HCT116 (cell line): ENCODE data around the gene RNPEPL1. TPM values are rescaled to one million over a fixed set of nuclear protein-coding genes. Genes with fewer than 3 reads are reported as not detected.

Experiments
- ATAC-seq: fragments of 200-7000 bp; cut with Tn5 transposase; 2 replicates; pipeline ENCODE4 v1.9.1; 2020; ENCODE audit warnings: mild to moderate bottlenecking, moderate library complexity
- BruUV-seq: library from RNA; stranded (reverse); fragments of 400-500 nt; replicated peaks from 2 replicates; lab custom pipeline; 2021; lab: Mats Ljungman, UMichigan
- CTCF ChIA-PET: fragments of 300-600 bp; sonication (Branson Sonifier 250); formaldehyde crosslinking; loops from one replicate; lab custom pipeline; 2021; ENCODE audit warnings: antibody characterized with exemption; lab: Charles Lee
- POLR2A ChIA-PET: fragments of 300-600, 350-600 bp; sonication (Branson Sonifier 250); formaldehyde crosslinking; loops from one replicate; lab custom pipeline; 2021; ENCODE audit warnings: antibody characterized with exemption; lab: Charles Lee
- RAD21 ChIA-PET, 2 experiments: fragments of 300-600 bp; sonication (Branson Sonifier 250); formaldehyde crosslinking; loops; one replicate each; lab custom pipeline; 2023; ENCODE audit warnings: low total read pairs in 2 of 2; ENCODE audit not compliant: uncharacterized antibody in 2 of 2, unreplicated experiment in 2 of 2, low non-redundant PET in 1 of 2; lab: Charles Lee
- DNase-seq: peaks from one replicate; pipeline ENCODE4 v3.0.0-alpha.2; 2010; ENCODE audit warnings: low read depth, low spot score
- H2AFZ ChIP-seq: fragments of 200-600 bp; shearing (Covaris generic), sonication (generic); 2 replicates; pipeline ENCODE4 v1.6.1; 2017; ENCODE audit warnings: low read depth, mixed run types, mixed read lengths, antibody characterized with exemption, low read length; ENCODE audit not compliant: poor library complexity, severe bottlenecking
- H3K27ac ChIP-seq: 2 replicates; pipeline ENCODE4 v1.5.1; 2012; ENCODE audit warnings: low read depth, low read length
- H3K27me3 ChIP-seq: fragments of 200-600 bp; sonication (generic); 2 replicates; pipeline ENCODE4 v1.6.1; 2016; ENCODE audit warnings: mixed run types, low read length, mixed read lengths; ENCODE audit not compliant: insufficient read depth
- H3K36me3 ChIP-seq, 2 experiments: fragments of 200-500 bp in 1 of 2; fragments of 200-600 bp in 1 of 2; sonication (Bioruptor generic) in 1 of 2; sonication (generic) in 1 of 2; 2 replicates each; pipeline versions ENCODE4 v1.5.1 to v1.6.1; 2014 to 2016; ENCODE audit warnings: low read length in 2 of 2, inconsistent platforms in 1 of 2, mixed read lengths in 1 of 2, mixed run types in 1 of 2; ENCODE audit not compliant: insufficient read depth in 2 of 2, control insufficient read depth in 1 of 2
- H3K4me1 ChIP-seq, 2 experiments: fragments of 200-600 bp in 1 of 2; sonication (generic) in 1 of 2; 2 replicates each; pipeline versions ENCODE4 v1.5.1 to v1.6.1; 2012 to 2017; ENCODE audit warnings: low read length in 2 of 2, inconsistent platforms in 1 of 2, mild to moderate bottlenecking in 1 of 2, mixed read lengths in 1 of 2, mixed run types in 1 of 2, moderate library complexity in 1 of 2; ENCODE audit not compliant: insufficient read depth in 2 of 2, control insufficient read depth in 1 of 2
- H3K4me2 ChIP-seq: fragments of 200-600 bp; sonication (generic); 2 replicates; pipeline ENCODE4 v1.6.1; 2017; ENCODE audit warnings: mixed run types, low read length, mixed read lengths
- H3K4me3 ChIP-seq, 2 experiments: fragments of 200-600 bp in 1 of 2; sonication (generic) in 1 of 2; replicated peaks in 1 of 2; 2 replicates each; pipeline ENCODE4 v1.5.1; 2011 to 2016; ENCODE audit warnings: low read length in 2 of 2, control low read depth in 1 of 2, low read depth in 1 of 2, mild to moderate bottlenecking in 1 of 2, mixed read lengths in 1 of 2, mixed run types in 1 of 2
- H3K79me2 ChIP-seq: fragments of 200-600 bp; sonication (generic); 2 replicates; pipeline ENCODE4 v1.6.1; 2017; ENCODE audit warnings: mild to moderate bottlenecking, mixed run types, low read length, moderate library complexity, mixed read lengths; ENCODE audit not compliant: insufficient read depth
- H3K9ac ChIP-seq: fragments of 200-600 bp; sonication (generic); 2 replicates; pipeline ENCODE4 v1.6.1; 2016; ENCODE audit warnings: low read length, mixed read lengths
- H3K9me2 ChIP-seq: fragments of 200-600 bp; sonication (generic), shearing (Covaris generic); 2 replicates; pipeline ENCODE4 v1.6.1; 2017; ENCODE audit warnings: mixed run types, mild to moderate bottlenecking, moderate library complexity; ENCODE audit not compliant: insufficient read depth
- H3K9me3 ChIP-seq, 2 experiments: fragments of 200-500 bp in 1 of 2; fragments of 200-600 bp in 1 of 2; sonication (Bioruptor generic) in 1 of 2; sonication (generic) in 1 of 2; 2 replicates each; pipeline ENCODE4 v1.6.1; 2014 to 2017; ENCODE audit warnings: low read length in 2 of 2, mixed read lengths in 2 of 2, inconsistent platforms in 1 of 2, low read depth in 1 of 2, mild to moderate bottlenecking in 1 of 2, mixed run types in 1 of 2, moderate library complexity in 1 of 2; ENCODE audit not compliant: control insufficient read depth in 1 of 2, insufficient read depth in 1 of 2
- H4K20me1 ChIP-seq: fragments of 200-600 bp; sonication (generic), shearing (Covaris generic); 2 replicates; pipeline ENCODE4 v1.6.1; 2017; ENCODE audit warnings: mixed run types, mild to moderate bottlenecking, moderate library complexity; ENCODE audit not compliant: insufficient read depth
- CEBPB ChIP-seq: IDR thresholded peaks from 2 replicates; pipeline ENCODE4 v1.6.1; 2012; ENCODE audit warnings: low read depth
- EGR1 ChIP-seq: IDR thresholded peaks from 2 replicates; pipeline ENCODE4 v1.6.1; 2012; ENCODE audit warnings: low read depth
- ELF1 ChIP-seq: IDR thresholded peaks from 2 replicates; pipeline ENCODE4 v1.6.1; 2012; ENCODE audit warnings: low read depth, borderline replicate concordance
- FOSL1 ChIP-seq: IDR thresholded peaks from 2 replicates; pipeline ENCODE4 v1.6.1; 2012; ENCODE audit warnings: low read depth
- POLR2AphosphoS5 ChIP-seq: IDR thresholded peaks from 2 replicates; pipeline ENCODE4 v1.6.1; 2011; ENCODE audit warnings: mild to moderate bottlenecking, low read depth, low read length, moderate library complexity
- RAD21 ChIP-seq: IDR thresholded peaks from 2 replicates; pipeline ENCODE4 v1.6.1; 2012; ENCODE audit warnings: low read depth, mild to moderate bottlenecking
- SRF ChIP-seq: IDR thresholded peaks from 2 replicates; pipeline ENCODE4 v1.6.1; 2012; ENCODE audit warnings: low read depth
- TCF7L2 ChIP-seq: IDR thresholded peaks from 2 replicates; pipeline ENCODE4 v1.7.0; 2011; ENCODE audit warnings: borderline replicate concordance, inconsistent platforms; ENCODE audit not compliant: insufficient read depth, insufficient read length; ENCODE audit errors: extremely low read depth
- YY1 ChIP-seq: IDR thresholded peaks from 2 replicates; pipeline ENCODE4 v1.6.1; 2011; ENCODE audit warnings: low read length, low read depth, moderate library complexity, mild to moderate bottlenecking; ENCODE audit not compliant: insufficient replicate concordance; ENCODE audit errors: extremely low read depth
- ZFX ChIP-seq: fragments of 450-650 bp; IDR thresholded peaks from 2 replicates; pipeline ENCODE4 v1.6.1; 2017
- ZNF274 ChIP-seq: fragments of 200-500 bp; sonication (Bioruptor generic); IDR thresholded peaks from 2 replicates; pipeline ENCODE4 v1.6.1; 2014; ENCODE audit warnings: mild to moderate bottlenecking, low read depth, low read length, inconsistent platforms
- intact Hi-C: fragments of 100-400 bp; cut with micrococcal nuclease; formaldehyde crosslinking; loops from 2 replicates; pipeline ENCODE4 v1.10.0; 2022
- total RNA-seq: library from RNA; stranded (reverse); gene quantifications from one replicate; pipeline ENCODE4 v1.2.1, GENCODE V29; 2021; ENCODE audit not compliant: unreplicated experiment
- TF ChIP-seq, protein P1 (sequence below): IDR thresholded peaks from 2 replicates; pipeline ENCODE4 v1.6.1; 2012; ENCODE audit warnings: low read depth
- TF ChIP-seq, protein P2 (sequence below): IDR thresholded peaks from 2 replicates; pipeline ENCODE4 v1.6.1; 2012
- TF ChIP-seq, protein P3 (sequence below): IDR thresholded peaks from 2 replicates; pipeline ENCODE4 v1.6.1; 2011; ENCODE audit warnings: mild to moderate bottlenecking, low read length, moderate library complexity; ENCODE audit not compliant: insufficient replicate concordance; ENCODE audit errors: extremely low read depth
- TF ChIP-seq, protein P4 (sequence below): IDR thresholded peaks from 2 replicates; pipeline ENCODE4 v1.6.1; 2012

The RNPEPL1 gene
- total RNA-seq, 1 experiment from 2014 or later = 49.7 TPM

DNA sequence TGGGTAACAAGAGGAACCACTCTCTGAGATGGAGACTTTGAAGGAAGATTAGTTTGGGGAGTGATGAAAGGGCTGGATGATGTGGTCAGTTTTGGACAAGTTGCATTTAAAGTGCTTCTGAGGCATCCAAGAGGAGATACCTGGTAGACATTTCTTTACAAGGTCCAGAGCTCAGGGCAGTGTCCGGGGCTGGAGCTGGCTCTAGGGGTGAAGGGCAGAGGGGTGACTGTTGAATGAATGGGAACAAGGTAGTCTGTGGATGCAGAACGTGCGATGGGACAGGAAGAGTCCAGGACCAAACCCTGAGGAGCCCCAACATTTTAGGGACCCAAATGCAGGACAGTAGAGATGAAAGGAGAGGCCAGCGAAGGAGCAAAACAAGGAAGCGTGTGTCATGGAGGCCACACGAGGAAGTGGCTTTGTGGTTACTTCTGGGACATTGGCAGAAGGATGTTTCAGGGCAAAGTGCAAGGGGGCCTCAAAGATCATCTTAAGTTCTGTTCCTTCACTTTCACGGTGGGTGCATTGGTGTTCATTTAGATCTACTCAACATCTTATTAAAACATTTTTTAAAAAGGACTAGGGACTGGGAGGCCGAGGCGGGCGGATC lies 43.4 kb downstream of the RNPEPL1 start (continued):
- TF ChIP-seq, protein P1, sequence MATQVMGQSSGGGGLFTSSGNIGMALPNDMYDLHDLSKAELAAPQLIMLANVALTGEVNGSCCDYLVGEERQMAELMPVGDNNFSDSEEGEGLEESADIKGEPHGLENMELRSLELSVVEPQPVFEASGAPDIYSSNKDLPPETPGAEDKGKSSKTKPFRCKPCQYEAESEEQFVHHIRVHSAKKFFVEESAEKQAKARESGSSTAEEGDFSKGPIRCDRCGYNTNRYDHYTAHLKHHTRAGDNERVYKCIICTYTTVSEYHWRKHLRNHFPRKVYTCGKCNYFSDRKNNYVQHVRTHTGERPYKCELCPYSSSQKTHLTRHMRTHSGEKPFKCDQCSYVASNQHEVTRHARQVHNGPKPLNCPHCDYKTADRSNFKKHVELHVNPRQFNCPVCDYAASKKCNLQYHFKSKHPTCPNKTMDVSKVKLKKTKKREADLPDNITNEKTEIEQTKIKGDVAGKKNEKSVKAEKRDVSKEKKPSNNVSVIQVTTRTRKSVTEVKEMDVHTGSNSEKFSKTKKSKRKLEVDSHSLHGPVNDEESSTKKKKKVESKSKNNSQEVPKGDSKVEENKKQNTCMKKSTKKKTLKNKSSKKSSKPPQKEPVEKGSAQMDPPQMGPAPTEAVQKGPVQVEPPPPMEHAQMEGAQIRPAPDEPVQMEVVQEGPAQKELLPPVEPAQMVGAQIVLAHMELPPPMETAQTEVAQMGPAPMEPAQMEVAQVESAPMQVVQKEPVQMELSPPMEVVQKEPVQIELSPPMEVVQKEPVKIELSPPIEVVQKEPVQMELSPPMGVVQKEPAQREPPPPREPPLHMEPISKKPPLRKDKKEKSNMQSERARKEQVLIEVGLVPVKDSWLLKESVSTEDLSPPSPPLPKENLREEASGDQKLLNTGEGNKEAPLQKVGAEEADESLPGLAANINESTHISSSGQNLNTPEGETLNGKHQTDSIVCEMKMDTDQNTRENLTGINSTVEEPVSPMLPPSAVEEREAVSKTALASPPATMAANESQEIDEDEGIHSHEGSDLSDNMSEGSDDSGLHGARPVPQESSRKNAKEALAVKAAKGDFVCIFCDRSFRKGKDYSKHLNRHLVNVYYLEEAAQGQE = no peak
- TF ChIP-seq ZNF274 = no peak
- TF ChIP-seq ELF1 = no peak
- TF ChIP-seq ZFX = no peak
- TF ChIP-seq, all 23 proteins: peak for 0

DNA sequence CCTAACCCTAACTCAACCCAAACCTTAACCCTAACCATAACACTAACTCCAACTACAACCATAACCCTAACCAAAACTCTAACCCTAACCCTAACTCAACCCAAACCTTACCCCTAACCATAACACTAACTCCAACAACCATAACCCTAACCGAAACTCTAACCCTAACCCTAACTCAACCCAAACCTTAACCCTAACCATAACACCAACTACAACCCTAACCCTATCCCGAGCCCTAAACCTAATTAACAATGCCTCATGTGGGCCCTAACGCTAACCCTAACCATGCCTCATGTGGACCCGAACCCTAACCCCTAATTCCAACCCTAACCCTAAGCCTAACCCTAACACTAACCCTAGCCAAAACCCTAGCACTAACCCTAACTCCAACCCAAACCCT lies 45.5 kb downstream of the RNPEPL1 start:
- Histone ChIP-seq H3K9ac (no peak overlapping the region), H3K27me3 (no peaks in the 10 kb centered on the region), H3K36me3 (no peaks in the 10 kb centered on the region), H3K79me2 (no peaks in the 10 kb centered on the region), H2AFZ (no peak overlapping the region), H3K27ac (no peak overlapping the region), H3K4me1 (no peaks in the 10 kb centered on the region), H4K20me1 (no peaks in the 10 kb centered on the region), H3K4me3 (no peak overlapping the region), H3K9me2 (no peaks in the 10 kb centered on the region), H3K4me2 (no peak overlapping the region), H3K9me3 (peaks cover 0 to 11% of the 10 kb centered on the region in 2 experiments; a peak in 2 of 4 replicates)
- intact Hi-C loops = no loop called here
- ATAC-seq = no peak
- CTCF ChIA-PET = no interaction called here
- POLR2A ChIA-PET = no interaction called here
- no peak for DNase-seq
- no TSS peak for BruUV-seq
- RAD21 ChIA-PET = no interaction called here
- TF ChIP-seq TCF7L2 = no peak
- TF ChIP-seq, protein P2, sequence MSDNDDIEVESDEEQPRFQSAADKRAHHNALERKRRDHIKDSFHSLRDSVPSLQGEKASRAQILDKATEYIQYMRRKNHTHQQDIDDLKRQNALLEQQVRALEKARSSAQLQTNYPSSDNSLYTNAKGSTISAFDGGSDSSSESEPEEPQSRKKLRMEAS = no peak
- no peak for TF ChIP-seq CEBPB
- no peak for TF ChIP-seq SRF
- no peak for TF ChIP-seq EGR1
- no peak for TF ChIP-seq YY1
- no peak for TF ChIP-seq ZNF274
- TF ChIP-seq, protein P1 = no peak
- TF ChIP-seq RAD21 = no peak
- TF ChIP-seq, protein P3, sequence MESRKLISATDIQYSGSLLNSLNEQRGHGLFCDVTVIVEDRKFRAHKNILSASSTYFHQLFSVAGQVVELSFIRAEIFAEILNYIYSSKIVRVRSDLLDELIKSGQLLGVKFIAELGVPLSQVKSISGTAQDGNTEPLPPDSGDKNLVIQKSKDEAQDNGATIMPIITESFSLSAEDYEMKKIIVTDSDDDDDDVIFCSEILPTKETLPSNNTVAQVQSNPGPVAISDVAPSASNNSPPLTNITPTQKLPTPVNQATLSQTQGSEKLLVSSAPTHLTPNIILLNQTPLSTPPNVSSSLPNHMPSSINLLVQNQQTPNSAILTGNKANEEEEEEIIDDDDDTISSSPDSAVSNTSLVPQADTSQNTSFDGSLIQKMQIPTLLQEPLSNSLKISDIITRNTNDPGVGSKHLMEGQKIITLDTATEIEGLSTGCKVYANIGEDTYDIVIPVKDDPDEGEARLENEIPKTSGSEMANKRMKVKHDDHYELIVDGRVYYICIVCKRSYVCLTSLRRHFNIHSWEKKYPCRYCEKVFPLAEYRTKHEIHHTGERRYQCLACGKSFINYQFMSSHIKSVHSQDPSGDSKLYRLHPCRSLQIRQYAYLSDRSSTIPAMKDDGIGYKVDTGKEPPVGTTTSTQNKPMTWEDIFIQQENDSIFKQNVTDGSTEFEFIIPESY = no peak
- no peak for TF ChIP-seq FOSL1
- no peak for TF ChIP-seq POLR2AphosphoS5
- TF ChIP-seq, protein P4, sequence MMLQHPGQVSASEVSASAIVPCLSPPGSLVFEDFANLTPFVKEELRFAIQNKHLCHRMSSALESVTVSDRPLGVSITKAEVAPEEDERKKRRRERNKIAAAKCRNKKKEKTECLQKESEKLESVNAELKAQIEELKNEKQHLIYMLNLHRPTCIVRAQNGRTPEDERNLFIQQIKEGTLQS = no peak
